Mucosa of descending colon (tissue), 3 donors: ENCODE measurements around the gene NPFFR1. TPM values are rescaled to one million over a fixed set of nuclear protein-coding genes. Genes with fewer than 3 reads are reported as not detected.

Source experiments
- ATAC-seq: fragments of 200-7000 bp; cut with Tn5 transposase; one replicate; pipeline ENCODE4 v1.9.1; 2020; ENCODE audit warnings: mild to moderate bottlenecking, moderate library complexity
- DNase-seq, 3 donors: peaks; one replicate each; pipeline ENCODE4 v3.0.0-alpha.2; 2020
- H3K36me3 ChIP-seq: fragments of 200-600 bp; one replicate; pipeline ENCODE4 v1.8.0; 2021; ENCODE audit warnings: low read depth, mild to moderate bottlenecking
- H3K4me1 ChIP-seq: fragments of 200-600 bp; one replicate; pipeline ENCODE4 v1.8.0; 2021; ENCODE audit warnings: low read depth, mild to moderate bottlenecking
- H3K4me3 ChIP-seq: fragments of 200-600 bp; one replicate; pipeline ENCODE4 v1.8.0; 2021; ENCODE audit warnings: mild to moderate bottlenecking
- H3K9me3 ChIP-seq: fragments of 200-600 bp; one replicate; pipeline ENCODE4 v1.8.0; 2021; ENCODE audit warnings: mild to moderate bottlenecking
- CTCF ChIP-seq: fragments of 200-600 bp; IDR thresholded peaks from one replicate; pipeline ENCODE4 v1.8.0; 2022; ENCODE audit warnings: antibody characterized with exemption, mild to moderate bottlenecking
- intact Hi-C, 2 donors: fragments of 100-400 bp; cut with DNase I in 1 of 2; cut with micrococcal nuclease in 1 of 2; formaldehyde crosslinking; loops; one replicate each; pipeline versions ENCODE4 v1.11.0 to v1.11.1; 2022; cut with DNase I, micrococcal nuclease
- total RNA-seq, 3 donors: library from RNA; stranded (reverse); fragmentation: NEBNext Ultra II Directional in 2 of 3; extraction: Animal tissue kit (Norgen Biotek cat#: 25700) in 2 of 3; gene quantifications; one replicate each; pipeline versions ENCODE4 v1.2.1 to v1.2.4, GENCODE V29; 2021 to 2023
- donor health status: DM: no; HTN: no; CAD: no; lungs with moderate emphysema.
- donor health status: DM: no; HTN: no; CAD: no.
- donor health status: DM: no; HTN: yes; CAD: no.

Gene NPFFR1
- total RNA-seq, 3 donors from 2014 or later = 0.06 to 0.10 (median 0.06) TPM

DNA sequence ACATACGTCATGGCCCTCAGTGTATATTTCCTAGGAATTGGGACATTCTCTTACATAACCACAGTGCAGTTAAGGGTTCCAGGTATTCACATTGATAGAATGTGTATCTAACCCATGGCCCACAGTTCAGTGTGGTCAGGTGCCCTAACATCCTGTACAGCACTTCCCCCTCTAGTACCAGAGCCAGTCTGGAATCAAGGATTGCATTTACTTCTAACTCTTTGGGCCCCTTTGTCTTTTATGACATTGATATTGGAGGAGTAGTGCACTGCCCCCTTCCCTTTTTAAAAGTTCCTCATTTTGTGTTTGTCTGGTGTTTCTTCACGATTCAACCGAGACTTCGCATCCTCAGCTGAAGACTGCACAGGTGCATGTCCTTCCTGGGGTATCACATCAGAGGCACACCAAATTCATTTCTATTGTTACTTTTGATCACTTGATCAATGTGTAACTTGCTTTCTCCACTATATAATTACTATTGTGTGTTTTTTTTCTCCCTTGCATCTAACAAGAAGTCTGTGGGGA lies 22.4 kb upstream of the NPFFR1 start:
- no peaks in the 10 kb centered on the region for H3K9me3 ChIP-seq
- DNase-seq = no peak
- intact Hi-C loops = no loop called here
- H3K36me3 ChIP-seq = no peaks in the 10 kb centered on the region
- no peaks in the 10 kb centered on the region for H3K4me1 ChIP-seq
- no peak for TF ChIP-seq CTCF
- ATAC-seq = no peak
- H3K4me3 ChIP-seq = no peak overlapping the region

DNA sequence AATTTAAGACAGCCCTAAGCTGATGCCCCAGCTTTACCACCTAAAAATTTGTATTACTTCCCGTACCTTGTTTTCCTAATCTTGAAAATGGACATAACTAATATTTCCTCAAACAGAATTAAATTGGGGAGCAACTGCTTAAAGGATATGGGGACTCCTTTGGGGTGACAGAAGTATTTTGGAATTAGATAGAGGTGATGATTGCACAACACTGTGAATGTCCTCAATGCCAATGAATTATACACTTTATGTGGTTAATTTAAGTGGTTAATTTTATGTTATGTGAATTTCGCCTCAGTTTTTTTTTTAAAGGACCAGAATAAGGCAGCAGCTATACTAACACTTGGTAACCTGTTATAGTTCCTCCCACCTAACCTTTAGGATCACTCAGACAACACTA lies 19.9 kb upstream of the NPFFR1 start:
- intact Hi-C loops = no loop called here
- Histone ChIP-seq H3K4me1 (no peaks in the 10 kb centered on the region), H3K4me3 (no peak overlapping the region), H3K36me3 (no peaks in the 10 kb centered on the region), H3K9me3 (no peaks in the 10 kb centered on the region)
- DNase-seq = no peak
- no peak for ATAC-seq
- TF ChIP-seq CTCF = no peak

DNA sequence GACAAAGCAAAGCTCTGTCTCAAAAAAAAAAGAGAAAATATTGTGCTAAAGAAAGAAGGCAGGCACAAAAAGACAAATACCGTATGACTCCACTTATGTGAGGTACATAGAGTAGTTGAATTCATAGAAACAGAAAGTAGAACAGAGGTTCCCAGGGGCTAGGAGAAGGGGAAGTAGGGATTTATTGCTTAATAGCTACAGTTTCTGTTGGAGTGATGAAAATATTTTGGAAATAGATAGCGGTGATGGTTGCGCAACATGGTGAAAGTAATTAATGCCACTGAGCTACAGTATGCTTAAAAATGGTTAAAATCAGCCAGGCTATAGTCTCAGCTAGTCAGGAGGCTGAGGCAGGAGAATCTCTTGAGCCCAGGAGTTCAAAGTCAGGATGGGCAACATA lies 18.5 kb upstream of the NPFFR1 start:
- Histone ChIP-seq H3K4me1 (no peaks in the 10 kb centered on the region), H3K9me3 (no peaks in the 10 kb centered on the region), H3K4me3 (no peak overlapping the region), H3K36me3 (no peaks in the 10 kb centered on the region)
- ATAC-seq (peak; percentile 30), DNase-seq (peak in 1 of 3 donors; percentile 21)
- intact Hi-C loops = no loop called here
- TF ChIP-seq CTCF = no peak

GRCh38 chr10:70300908-70301597 lies 17.2 kb upstream of the NPFFR1 start:
- Histone ChIP-seq H3K4me1 (no peaks in the 10 kb centered on the region), H3K36me3 (no peaks in the 10 kb centered on the region), H3K9me3 (no peaks in the 10 kb centered on the region), H3K4me3 (no peak overlapping the region)
- ATAC-seq = no peak
- intact Hi-C loops = no loop called here
- TF ChIP-seq CTCF = no peak
- DNase-seq = no peak

DNA sequence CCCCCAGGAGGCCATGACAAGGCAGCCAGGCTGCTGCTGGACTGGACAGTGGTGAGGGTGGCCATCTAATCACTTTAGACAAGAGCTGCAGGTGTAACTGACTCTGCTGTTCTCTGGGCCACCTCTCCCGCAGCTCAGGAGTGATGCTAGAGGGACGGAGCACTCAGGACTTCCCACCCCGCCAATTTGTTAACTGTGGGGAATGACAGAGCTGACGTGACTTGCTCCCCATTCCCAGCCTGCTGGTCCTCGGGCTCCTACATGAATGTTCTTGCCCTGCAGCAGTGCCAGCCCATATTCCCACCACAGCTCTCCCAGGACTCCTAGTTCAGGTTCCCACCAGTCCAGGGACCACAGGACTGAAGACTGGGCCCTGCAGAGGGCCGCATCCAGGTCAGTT lies 16.7 kb upstream of the NPFFR1 start:
- Histone ChIP-seq H3K4me1 (no peaks in the 10 kb centered on the region), H3K4me3 (no peak overlapping the region), H3K9me3 (no peaks in the 10 kb centered on the region), H3K36me3 (no peaks in the 10 kb centered on the region)
- no peak for TF ChIP-seq CTCF
- DNase-seq (no peak), ATAC-seq (no peak)
- intact Hi-C loops = no loop called here

DNA sequence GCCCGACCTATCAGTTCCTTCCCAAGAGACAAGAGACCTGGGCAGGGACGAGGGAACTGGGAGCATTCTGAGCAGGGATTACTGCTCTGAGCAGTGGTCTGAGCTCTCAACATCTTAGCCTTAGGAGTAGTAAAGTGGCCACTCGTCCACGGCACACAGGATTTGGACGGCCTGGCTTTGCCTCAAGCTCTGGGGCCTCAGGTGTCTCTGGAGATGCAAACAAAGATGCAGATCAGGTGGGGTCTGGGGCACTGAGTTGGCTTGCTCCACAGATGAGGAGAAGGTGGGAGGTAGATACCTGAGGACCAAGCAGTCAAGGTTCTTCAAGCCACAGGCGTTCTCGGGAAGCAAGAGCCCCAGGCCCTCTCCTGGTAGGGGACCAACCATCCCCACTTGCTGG lies 16.1 kb upstream of the NPFFR1 start:
- no peak for DNase-seq
- H3K36me3 ChIP-seq = no peaks in the 10 kb centered on the region
- H3K4me3 ChIP-seq = no peak overlapping the region
- intact Hi-C loops = no loop called here
- no peak for TF ChIP-seq CTCF
- ATAC-seq = no peak
- H3K4me1 ChIP-seq = no peaks in the 10 kb centered on the region
- H3K9me3 ChIP-seq = no peaks in the 10 kb centered on the region
